Ovary (tissue), 9 donors: Measurements from ENCODE around the gene DMWD. TPM values are rescaled to one million over a fixed set of nuclear protein-coding genes. Genes with fewer than 3 reads are reported as not detected.

Source experiments
- DNase-seq, 5 donors: peaks; one replicate each; pipeline ENCODE4 v3.0.0-alpha.2; 2019 to 2020
- H3K27ac ChIP-seq, 2 donors: fragments of 200-600 bp; one replicate each; pipeline versions ENCODE4 v1.5.1 to v1.8.0; 2019 to 2022
- H3K27me3 ChIP-seq: fragments of 200-600 bp; one replicate; pipeline ENCODE4 v1.8.0; 2022
- H3K36me3 ChIP-seq: fragments of 200-600 bp; sonication (generic); one replicate; pipeline ENCODE4 v1.5.1; 2019
- H3K4me1 ChIP-seq: one replicate; pipeline ENCODE4 v1.8.1; 2013; ENCODE audit warnings: mild to moderate bottlenecking, moderate library complexity; ENCODE audit not compliant: insufficient read depth
- H3K4me3 ChIP-seq: fragments of 200-600 bp; sonication (generic); one replicate; pipeline ENCODE4 v1.5.1; 2017
- H3K9me3 ChIP-seq, 2 donors: fragments of 200-600 bp in 1 of 2; sonication (generic) in 1 of 2; one replicate each; pipeline versions ENCODE4 v1.5.1 to v1.8.1; 2013 to 2019; ENCODE audit warnings: mild to moderate bottlenecking in 1 of 2, moderate library complexity in 1 of 2
- CTCF ChIP-seq, 3 donors: fragments of 450-650 bp in 2 of 3; fragments of 200-600 bp in 1 of 3; IDR thresholded peaks; one replicate each; pipeline versions ENCODE4 v1.5.1 to v1.8.0; 2016 to 2022; ENCODE audit warnings: antibody characterized with exemption in 3 of 3, mild to moderate bottlenecking in 1 of 3
- EP300 ChIP-seq: sonication (generic); formaldehyde crosslinking; IDR thresholded peaks from one replicate; pipeline ENCODE4 v1.6.1; 2017; ENCODE audit warnings: antibody characterized with exemption
- POLR2A ChIP-seq: fragments of 450-650 bp; IDR thresholded peaks from one replicate; pipeline ENCODE4 v1.6.1; 2017; ENCODE audit warnings: antibody characterized with exemption, mild to moderate bottlenecking, moderate library complexity
- whole genome bisulfite sequencing, 3 donors: extraction: QIAGEN DNeasy Blood & Tissue Kit in 1 of 3; methylation state at CpG; one replicate each; pipeline versions ENCODE4 v1.1.5 to v1.1.7; 2013 to 2017; 5-methylcytosine and 5-hydroxymethylcytosine counted together
- intact Hi-C, 4 donors: fragments of 100-400 bp; cut with DNase I; formaldehyde crosslinking; loops; one replicate each; pipeline versions ENCODE4 v1.11.0 to v1.15.1; 2022 to 2023
- polyA plus RNA-seq, 2 donors: library from polyadenylated mRNA; stranded (reverse); fragments of 200-250 nt in 1 of 2; fragments of 350-450 nt in 1 of 2; fragmentation: Illumina TruSeq in 1 of 2; extraction: RNeasy Lipid Tissue Mini Kit (QIAGEN cat#74804) in 1 of 2; gene quantifications; one replicate each; pipeline ENCODE4 v1.2.3, GENCODE V29; 2013 to 2014
- total RNA-seq, 7 donors: library from RNA; depleted of rRNA in 2 of 7; stranded (reverse); fragments of >200 nt in 2 of 7; fragmentation: NEBNext Ultra II Directional in 3 of 7; extraction: Animal tissue kit (Norgen Biotek cat#: 25700) in 3 of 7; gene quantifications; one replicate each; pipeline versions ENCODE4 v1.1.0 to v1.2.4, GENCODE V29; 2016 to 2023
- donor health status: DM: no; HTN: no; CAD: no; lungs with moderate emphysema.
- donor health status: DM: no; HTN: no; CAD: no.
- donor health status: Bipolar disorder and iron deficiency.
- donor health status: DM: yes; HTN: yes; CAD: no.
- donor health status: DM: no; HTN: no; CAD: no.
- donor health status: DM: yes; HTN: yes; CAD: no.

Gene DMWD
- total and polyA plus RNA-seq, 9 donors, result 11.4 to 85.4 (median 54.9) TPM

- 71 to 78% (median 72%) methylated on average over 22 of the region's 22 CpGs for WGBS, 3 donors
- Histone ChIP-seq H3K4me3 (no peak overlapping the region), H3K36me3 (no peaks in the 10 kb centered on the region), H3K9me3 (no peaks in the 10 kb centered on the region), H3K27ac (no peak overlapping the region), H3K4me1 (no peaks in the 10 kb centered on the region), H3K27me3 (no peaks in the 10 kb centered on the region)
- intact Hi-C loops, result no loop called here
- DNase-seq, result no peak
- TF ChIP-seq POLR2A, result no peak
- no peak for TF ChIP-seq CTCF (IDR thresholded peaks at IDR 0.05)
- TF ChIP-seq EP300, result no peak
Measured at GRCh38 chr19:45825917-45826893, 33.6 kb upstream of the DMWD start.

- no peaks in the 10 kb centered on the region for H3K9me3 ChIP-seq
- no peaks in the 10 kb centered on the region for H3K36me3 ChIP-seq
- H3K27me3 ChIP-seq, result no peaks in the 10 kb centered on the region
- no peak for DNase-seq
- H3K27ac ChIP-seq, result no peak overlapping the region
- H3K4me3 ChIP-seq, result no peak overlapping the region
- intact Hi-C loops, result no loop called here
- TF ChIP-seq EP300, result no peak
- no peak for TF ChIP-seq POLR2A
- TF ChIP-seq CTCF (IDR thresholded peaks at IDR 0.05), result no peak
- WGBS, 3 donors, result 89 to 92% (median 89%) methylated on average over 8 of the region's 8 CpGs
- H3K4me1 ChIP-seq, result no peaks in the 10 kb centered on the region
Measured at GRCh38 chr19:45825263-45825605, 32.6 kb upstream of the DMWD start.

- H3K27me3 ChIP-seq, result no peaks in the 10 kb centered on the region
- WGBS, 3 donors, result 81 to 83% (median 82%) methylated on average over 26 of the region's 26 CpGs
- intact Hi-C loops, result no loop called here
- TF ChIP-seq CTCF (IDR thresholded peaks at IDR 0.05), result no peak
- no peak for TF ChIP-seq EP300
- TF ChIP-seq POLR2A, result no peak
- no peak for DNase-seq
- H3K4me3 ChIP-seq, result no peak overlapping the region
- no peaks in the 10 kb centered on the region for H3K4me1 ChIP-seq
- no peaks in the 10 kb centered on the region for H3K36me3 ChIP-seq
- no peaks in the 10 kb centered on the region for H3K9me3 ChIP-seq
- H3K27ac ChIP-seq, result no peak overlapping the region
Measured at GRCh38 chr19:45824531-45825262, 32.1 kb upstream of the DMWD start.

GRCh38 chr19:45824041-45824471 is 31.4 kb upstream of the DMWD start:
- Histone ChIP-seq H3K36me3 (no peaks in the 10 kb centered on the region), H3K27ac (no peak overlapping the region)
- DNase-seq, result no peak

More at GRCh38 chr19:45824041-45824471, 31.4 kb upstream of the DMWD start:
- intact Hi-C loops, result no loop called here
- H3K27me3 ChIP-seq, result no peaks in the 10 kb centered on the region
- 39 to 51% (median 41%) methylated on average over 12 of the region's 12 CpGs for WGBS, 3 donors
- H3K4me3 ChIP-seq, result no peak overlapping the region
- no peak for TF ChIP-seq EP300
- no peak for TF ChIP-seq CTCF (IDR thresholded peaks at IDR 0.05)
- no peak for TF ChIP-seq POLR2A
- no peaks in the 10 kb centered on the region for H3K4me1 ChIP-seq
- H3K9me3 ChIP-seq, result no peaks in the 10 kb centered on the region
